Right hindlimb (tissue), 1 donor: ENCODE data around the gene PROSER3.

Experiments
- DNase-seq: peaks from one replicate; pipeline ENCODE4 v3.0.0-alpha.2; 2018

PROSER3 gene

GRCh38 chr19:35777961-35778360, 20.0 kb downstream of the PROSER3 start:
- DNase-seq, result no peak

- no peak for DNase-seq
Observed at GRCh38 chr19:35779033-35779432, 21.1 kb downstream of the PROSER3 start.

- no peak for DNase-seq
Observed at GRCh38 chr19:35780058-35780457, 22.1 kb downstream of the PROSER3 start.

- DNase-seq, result no peak
Observed at GRCh38 chr19:35780717-35781116, 22.7 kb downstream of the PROSER3 start.

- no peak for DNase-seq
Observed at GRCh38 chr19:35781650-35782049, 23.7 kb downstream of the PROSER3 start.

GRCh38 chr19:35782589-35782988, 24.6 kb downstream of the PROSER3 start:
- DNase-seq, result no peak

GRCh38 chr19:35783469-35784434, 25.8 kb downstream of the PROSER3 start:
- no peak for DNase-seq

- DNase-seq, result no peak
Observed at GRCh38 chr19:35784503-35785338, 26.7 kb downstream of the PROSER3 start.

GRCh38 chr19:35785339-35785627, 27.3 kb downstream of the PROSER3 start:
- DNase-seq, result no peak

- DNase-seq, result no peak
Observed at GRCh38 chr19:35786299-35787160, 28.6 kb downstream of the PROSER3 start.

- no peak for DNase-seq
Observed at GRCh38 chr19:35787227-35787799, 29.3 kb downstream of the PROSER3 start.

GRCh38 chr19:35788205-35788960, 30.4 kb downstream of the PROSER3 start:
- DNase-seq, result no peak

- DNase-seq, result no peak
Observed at GRCh38 chr19:35789195-35789977, 31.4 kb downstream of the PROSER3 start.

- no peak for DNase-seq
Observed at GRCh38 chr19:35789978-35790944, 32.3 kb downstream of the PROSER3 start.

GRCh38 chr19:35790981-35791813, 33.2 kb downstream of the PROSER3 start:
- no peak for DNase-seq

- DNase-seq, result no peak
Observed at GRCh38 chr19:35791814-35792279, 33.9 kb downstream of the PROSER3 start.

GRCh38 chr19:35792312-35792711, 34.3 kb downstream of the PROSER3 start:
- no peak for DNase-seq

- no peak for DNase-seq
Observed at GRCh38 chr19:35792888-35793287, 34.9 kb downstream of the PROSER3 start.
